Measurements from ENCODE around the gene ROBO1. TPM values are rescaled to one million over a fixed set of nuclear protein-coding genes. Genes with fewer than 3 reads are reported as not detected.

Gene ROBO1
- total and polyA plus RNA-seq, 4 donors: 1.0 to 30.3 (median 3.9) TPM

GRCh38 chr3:78991656-78992055, 776.1 kb downstream of the ROBO1 start:
- Histone ChIP-seq H3K9ac (ENCODE audit: low read depth in 1 of 2, low read length in 2 of 2) (no peak overlapping the region), H3K4me1 (ENCODE audit: control insufficient read depth in 4 of 4, insufficient read depth in 4 of 4, low read length in 3 of 4) (peaks cover 0 to 9% (median 2%) of the 10 kb centered on the region in 4 donors), H3K27me3 (ENCODE audit: control insufficient read depth in 4 of 4, insufficient read depth in 4 of 4, low read length in 3 of 4) (no peaks in the 10 kb centered on the region), H3K4me3 (ENCODE audit: low read depth in 1 of 3, low read length in 3 of 3) (no peak overlapping the region), H3K36me3 (ENCODE audit: control insufficient read depth in 4 of 4, insufficient read depth in 3 of 4, low read depth in 1 of 4, low read length in 3 of 4) (no peaks in the 10 kb centered on the region), H3K27ac (ENCODE audit: low read depth in 1 of 2, low read length in 2 of 2) (no peak overlapping the region), H3K9me3 (ENCODE audit: control insufficient read depth in 4 of 4, low read length in 3 of 4) (no peaks in the 10 kb centered on the region)
- DNase-seq (ENCODE audit: low spot score): no peak
- TF ChIP-seq EGR1 (IDR thresholded peaks at IDR 0.05; ENCODE audit: low read depth in 2 of 2): no peak
- TF ChIP-seq FOXA2 (IDR thresholded peaks at IDR 0.05): no peak
- no peak for TF ChIP-seq HNF4G (IDR thresholded peaks at IDR 0.05)
- TF ChIP-seq SP1 (IDR thresholded peaks at IDR 0.05): no peak
- no peak for TF ChIP-seq RXRA (IDR thresholded peaks at IDR 0.05)
- no peak for TF ChIP-seq JUND (IDR thresholded peaks at IDR 0.05)
- TF ChIP-seq ATF3 (IDR thresholded peaks at IDR 0.05): no peak
- TF ChIP-seq, protein P1, sequence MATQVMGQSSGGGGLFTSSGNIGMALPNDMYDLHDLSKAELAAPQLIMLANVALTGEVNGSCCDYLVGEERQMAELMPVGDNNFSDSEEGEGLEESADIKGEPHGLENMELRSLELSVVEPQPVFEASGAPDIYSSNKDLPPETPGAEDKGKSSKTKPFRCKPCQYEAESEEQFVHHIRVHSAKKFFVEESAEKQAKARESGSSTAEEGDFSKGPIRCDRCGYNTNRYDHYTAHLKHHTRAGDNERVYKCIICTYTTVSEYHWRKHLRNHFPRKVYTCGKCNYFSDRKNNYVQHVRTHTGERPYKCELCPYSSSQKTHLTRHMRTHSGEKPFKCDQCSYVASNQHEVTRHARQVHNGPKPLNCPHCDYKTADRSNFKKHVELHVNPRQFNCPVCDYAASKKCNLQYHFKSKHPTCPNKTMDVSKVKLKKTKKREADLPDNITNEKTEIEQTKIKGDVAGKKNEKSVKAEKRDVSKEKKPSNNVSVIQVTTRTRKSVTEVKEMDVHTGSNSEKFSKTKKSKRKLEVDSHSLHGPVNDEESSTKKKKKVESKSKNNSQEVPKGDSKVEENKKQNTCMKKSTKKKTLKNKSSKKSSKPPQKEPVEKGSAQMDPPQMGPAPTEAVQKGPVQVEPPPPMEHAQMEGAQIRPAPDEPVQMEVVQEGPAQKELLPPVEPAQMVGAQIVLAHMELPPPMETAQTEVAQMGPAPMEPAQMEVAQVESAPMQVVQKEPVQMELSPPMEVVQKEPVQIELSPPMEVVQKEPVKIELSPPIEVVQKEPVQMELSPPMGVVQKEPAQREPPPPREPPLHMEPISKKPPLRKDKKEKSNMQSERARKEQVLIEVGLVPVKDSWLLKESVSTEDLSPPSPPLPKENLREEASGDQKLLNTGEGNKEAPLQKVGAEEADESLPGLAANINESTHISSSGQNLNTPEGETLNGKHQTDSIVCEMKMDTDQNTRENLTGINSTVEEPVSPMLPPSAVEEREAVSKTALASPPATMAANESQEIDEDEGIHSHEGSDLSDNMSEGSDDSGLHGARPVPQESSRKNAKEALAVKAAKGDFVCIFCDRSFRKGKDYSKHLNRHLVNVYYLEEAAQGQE (IDR thresholded peaks at IDR 0.05): no peak
- TF ChIP-seq TAF1 (conservative IDR thresholded peaks at IDR 0.05): no peak
- TF ChIP-seq NR2F2 (IDR thresholded peaks at IDR 0.05): no peak
- no peak for TF ChIP-seq YY1 (IDR thresholded peaks at IDR 0.05)
- TF ChIP-seq, protein P2, sequence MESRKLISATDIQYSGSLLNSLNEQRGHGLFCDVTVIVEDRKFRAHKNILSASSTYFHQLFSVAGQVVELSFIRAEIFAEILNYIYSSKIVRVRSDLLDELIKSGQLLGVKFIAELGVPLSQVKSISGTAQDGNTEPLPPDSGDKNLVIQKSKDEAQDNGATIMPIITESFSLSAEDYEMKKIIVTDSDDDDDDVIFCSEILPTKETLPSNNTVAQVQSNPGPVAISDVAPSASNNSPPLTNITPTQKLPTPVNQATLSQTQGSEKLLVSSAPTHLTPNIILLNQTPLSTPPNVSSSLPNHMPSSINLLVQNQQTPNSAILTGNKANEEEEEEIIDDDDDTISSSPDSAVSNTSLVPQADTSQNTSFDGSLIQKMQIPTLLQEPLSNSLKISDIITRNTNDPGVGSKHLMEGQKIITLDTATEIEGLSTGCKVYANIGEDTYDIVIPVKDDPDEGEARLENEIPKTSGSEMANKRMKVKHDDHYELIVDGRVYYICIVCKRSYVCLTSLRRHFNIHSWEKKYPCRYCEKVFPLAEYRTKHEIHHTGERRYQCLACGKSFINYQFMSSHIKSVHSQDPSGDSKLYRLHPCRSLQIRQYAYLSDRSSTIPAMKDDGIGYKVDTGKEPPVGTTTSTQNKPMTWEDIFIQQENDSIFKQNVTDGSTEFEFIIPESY (IDR thresholded peaks at IDR 0.05): no peak
- no peak for TF ChIP-seq FOXA1 (IDR thresholded peaks at IDR 0.05)
- TF ChIP-seq, protein P3, sequence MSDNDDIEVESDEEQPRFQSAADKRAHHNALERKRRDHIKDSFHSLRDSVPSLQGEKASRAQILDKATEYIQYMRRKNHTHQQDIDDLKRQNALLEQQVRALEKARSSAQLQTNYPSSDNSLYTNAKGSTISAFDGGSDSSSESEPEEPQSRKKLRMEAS (IDR thresholded peaks at IDR 0.05): no peak
- no peak for TF ChIP-seq GABPA (IDR thresholded peaks at IDR 0.05 in 1 of 2, conservative IDR thresholded peaks at IDR 0.05 in 1 of 2)
- TF ChIP-seq HNF4A (conservative IDR thresholded peaks at IDR 0.05): no peak
- 95% methylated on average over 2 of the region's 2 CpGs for WGBS

GRCh38 chr3:78990156-78990555, 777.6 kb downstream of the ROBO1 start:
- 89% methylated on average over 4 of the region's 4 CpGs for whole genome bisulfite sequencing
- no peak overlapping the region for H3K9ac ChIP-seq (ENCODE audit: low read depth in 1 of 2, low read length in 2 of 2)
- peaks cover 0 to 9% (median 2%) of the 10 kb centered on the region in 4 donors for H3K4me1 ChIP-seq (ENCODE audit: control insufficient read depth in 4 of 4, insufficient read depth in 4 of 4, low read length in 3 of 4)
- H3K27me3 ChIP-seq (ENCODE audit: control insufficient read depth in 4 of 4, insufficient read depth in 4 of 4, low read length in 3 of 4): peaks cover 0 to 5% (median 0%) of the 10 kb centered on the region in 4 donors
- no peaks in the 10 kb centered on the region for H3K36me3 ChIP-seq (ENCODE audit: control insufficient read depth in 4 of 4, insufficient read depth in 3 of 4, low read depth in 1 of 4, low read length in 3 of 4)
- H3K27ac ChIP-seq (ENCODE audit: low read depth in 1 of 2, low read length in 2 of 2): no peak overlapping the region
- no peak for DNase-seq (ENCODE audit: low spot score)
- no peaks in the 10 kb centered on the region for H3K9me3 ChIP-seq (ENCODE audit: control insufficient read depth in 4 of 4, low read length in 3 of 4)
- no peak for TF ChIP-seq FOXA2 (IDR thresholded peaks at IDR 0.05)
- TF ChIP-seq EGR1 (IDR thresholded peaks at IDR 0.05; ENCODE audit: low read depth in 2 of 2): no peak
- TF ChIP-seq SP1 (IDR thresholded peaks at IDR 0.05): no peak
- no peak for TF ChIP-seq RXRA (IDR thresholded peaks at IDR 0.05)
- TF ChIP-seq JUND (IDR thresholded peaks at IDR 0.05): no peak
- TF ChIP-seq TAF1 (conservative IDR thresholded peaks at IDR 0.05): no peak
- TF ChIP-seq FOXA1 (IDR thresholded peaks at IDR 0.05): no peak
- no peak for TF ChIP-seq YY1 (IDR thresholded peaks at IDR 0.05)
- no peak for TF ChIP-seq ATF3 (IDR thresholded peaks at IDR 0.05)
- no peak for TF ChIP-seq NR2F2 (IDR thresholded peaks at IDR 0.05)
- no peak for TF ChIP-seq GABPA (IDR thresholded peaks at IDR 0.05 in 1 of 2, conservative IDR thresholded peaks at IDR 0.05 in 1 of 2)
- TF ChIP-seq, protein P2 (IDR thresholded peaks at IDR 0.05): no peak
- TF ChIP-seq, protein P4, sequence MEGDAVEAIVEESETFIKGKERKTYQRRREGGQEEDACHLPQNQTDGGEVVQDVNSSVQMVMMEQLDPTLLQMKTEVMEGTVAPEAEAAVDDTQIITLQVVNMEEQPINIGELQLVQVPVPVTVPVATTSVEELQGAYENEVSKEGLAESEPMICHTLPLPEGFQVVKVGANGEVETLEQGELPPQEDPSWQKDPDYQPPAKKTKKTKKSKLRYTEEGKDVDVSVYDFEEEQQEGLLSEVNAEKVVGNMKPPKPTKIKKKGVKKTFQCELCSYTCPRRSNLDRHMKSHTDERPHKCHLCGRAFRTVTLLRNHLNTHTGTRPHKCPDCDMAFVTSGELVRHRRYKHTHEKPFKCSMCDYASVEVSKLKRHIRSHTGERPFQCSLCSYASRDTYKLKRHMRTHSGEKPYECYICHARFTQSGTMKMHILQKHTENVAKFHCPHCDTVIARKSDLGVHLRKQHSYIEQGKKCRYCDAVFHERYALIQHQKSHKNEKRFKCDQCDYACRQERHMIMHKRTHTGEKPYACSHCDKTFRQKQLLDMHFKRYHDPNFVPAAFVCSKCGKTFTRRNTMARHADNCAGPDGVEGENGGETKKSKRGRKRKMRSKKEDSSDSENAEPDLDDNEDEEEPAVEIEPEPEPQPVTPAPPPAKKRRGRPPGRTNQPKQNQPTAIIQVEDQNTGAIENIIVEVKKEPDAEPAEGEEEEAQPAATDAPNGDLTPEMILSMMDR (IDR thresholded peaks at IDR 0.05; ENCODE audit: low read depth, low read length, missing input control): no peak
- no peak for TF ChIP-seq RAD21 (IDR thresholded peaks at IDR 0.05)
- TF ChIP-seq HNF4G (IDR thresholded peaks at IDR 0.05): no peak
- no peak overlapping the region for H3K4me3 ChIP-seq (ENCODE audit: low read depth in 1 of 3, low read length in 3 of 3)
